Measurements from ENCODE around the gene PTK7. TPM values are rescaled to one million over a fixed set of nuclear protein-coding genes. Genes with fewer than 3 reads are reported as not detected.

PTK7 gene
- total RNA-seq, 2 experiments from 2014 or later = 13.0 to 18.5 TPM

DNA sequence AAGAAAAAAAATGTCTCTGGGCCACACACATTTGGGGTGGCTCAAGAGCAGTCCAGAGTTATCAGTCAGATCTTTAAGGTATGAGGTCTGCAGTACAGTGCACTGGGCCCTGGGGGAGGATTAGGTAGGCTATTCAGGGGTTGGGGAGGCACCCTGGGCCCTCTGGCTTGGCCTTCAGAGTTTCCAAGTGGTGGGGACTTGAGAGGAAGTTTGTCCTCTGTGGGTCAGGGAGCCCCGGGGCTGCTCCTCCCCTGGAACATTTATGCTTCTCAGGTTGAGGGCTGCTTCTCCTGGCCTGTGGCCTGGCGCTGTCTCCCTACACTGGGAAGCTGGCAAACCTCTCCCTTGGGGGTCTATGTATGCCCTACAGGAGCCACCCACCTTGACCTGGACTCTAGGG, 46.0 kb downstream of the PTK7 start:
- Histone ChIP-seq H4K20me1 (ENCODE audit: insufficient read depth, low read length) (no peaks in the 10 kb centered on the region), H3K36me3 (ENCODE audit: insufficient read depth, low read length) (no peaks in the 10 kb centered on the region), H3K4me2 (ENCODE audit: low read length) (no peak overlapping the region), H3K4me1 (ENCODE audit: insufficient read depth, low read length, poor library complexity, severe bottlenecking) (no peaks in the 10 kb centered on the region), H2AFZ (ENCODE audit: low read length) (no peak overlapping the region), H3K79me2 (ENCODE audit: insufficient read depth, low read depth, low read length) (no peaks in the 10 kb centered on the region), H3K27ac (ENCODE audit: low read depth, low read length, poor library complexity, severe bottlenecking) (no peak overlapping the region), H3K4me3 (ENCODE audit: low read depth, low read length, poor library complexity, severe bottlenecking) (no peak overlapping the region), H3K9me3 (ENCODE audit: low read length) (no peaks in the 10 kb centered on the region), H3K9me2 (ENCODE audit: insufficient read depth, low read length) (no peaks in the 10 kb centered on the region)
- no TSS peak for BruUV-seq (replicated peaks)
- ChIA-PET CTCF (ENCODE audit: unreplicated experiment) (no interaction called here), POLR2A (no interaction called here)
- no peak for DNase-seq (ENCODE audit: low spot score)
- intact Hi-C loops (cut with micrococcal nuclease; ENCODE audit: unreplicated experiment) = no loop called here
- TF ChIP-seq EZH2phosphoT487 (IDR thresholded peaks at IDR 0.05; ENCODE audit: borderline replicate concordance, low read depth, low read length) = no peak
- TF ChIP-seq, protein P1, sequence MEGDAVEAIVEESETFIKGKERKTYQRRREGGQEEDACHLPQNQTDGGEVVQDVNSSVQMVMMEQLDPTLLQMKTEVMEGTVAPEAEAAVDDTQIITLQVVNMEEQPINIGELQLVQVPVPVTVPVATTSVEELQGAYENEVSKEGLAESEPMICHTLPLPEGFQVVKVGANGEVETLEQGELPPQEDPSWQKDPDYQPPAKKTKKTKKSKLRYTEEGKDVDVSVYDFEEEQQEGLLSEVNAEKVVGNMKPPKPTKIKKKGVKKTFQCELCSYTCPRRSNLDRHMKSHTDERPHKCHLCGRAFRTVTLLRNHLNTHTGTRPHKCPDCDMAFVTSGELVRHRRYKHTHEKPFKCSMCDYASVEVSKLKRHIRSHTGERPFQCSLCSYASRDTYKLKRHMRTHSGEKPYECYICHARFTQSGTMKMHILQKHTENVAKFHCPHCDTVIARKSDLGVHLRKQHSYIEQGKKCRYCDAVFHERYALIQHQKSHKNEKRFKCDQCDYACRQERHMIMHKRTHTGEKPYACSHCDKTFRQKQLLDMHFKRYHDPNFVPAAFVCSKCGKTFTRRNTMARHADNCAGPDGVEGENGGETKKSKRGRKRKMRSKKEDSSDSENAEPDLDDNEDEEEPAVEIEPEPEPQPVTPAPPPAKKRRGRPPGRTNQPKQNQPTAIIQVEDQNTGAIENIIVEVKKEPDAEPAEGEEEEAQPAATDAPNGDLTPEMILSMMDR (conservative IDR thresholded peaks at IDR 0.05; ENCODE audit: low read length) = no peak

DNA sequence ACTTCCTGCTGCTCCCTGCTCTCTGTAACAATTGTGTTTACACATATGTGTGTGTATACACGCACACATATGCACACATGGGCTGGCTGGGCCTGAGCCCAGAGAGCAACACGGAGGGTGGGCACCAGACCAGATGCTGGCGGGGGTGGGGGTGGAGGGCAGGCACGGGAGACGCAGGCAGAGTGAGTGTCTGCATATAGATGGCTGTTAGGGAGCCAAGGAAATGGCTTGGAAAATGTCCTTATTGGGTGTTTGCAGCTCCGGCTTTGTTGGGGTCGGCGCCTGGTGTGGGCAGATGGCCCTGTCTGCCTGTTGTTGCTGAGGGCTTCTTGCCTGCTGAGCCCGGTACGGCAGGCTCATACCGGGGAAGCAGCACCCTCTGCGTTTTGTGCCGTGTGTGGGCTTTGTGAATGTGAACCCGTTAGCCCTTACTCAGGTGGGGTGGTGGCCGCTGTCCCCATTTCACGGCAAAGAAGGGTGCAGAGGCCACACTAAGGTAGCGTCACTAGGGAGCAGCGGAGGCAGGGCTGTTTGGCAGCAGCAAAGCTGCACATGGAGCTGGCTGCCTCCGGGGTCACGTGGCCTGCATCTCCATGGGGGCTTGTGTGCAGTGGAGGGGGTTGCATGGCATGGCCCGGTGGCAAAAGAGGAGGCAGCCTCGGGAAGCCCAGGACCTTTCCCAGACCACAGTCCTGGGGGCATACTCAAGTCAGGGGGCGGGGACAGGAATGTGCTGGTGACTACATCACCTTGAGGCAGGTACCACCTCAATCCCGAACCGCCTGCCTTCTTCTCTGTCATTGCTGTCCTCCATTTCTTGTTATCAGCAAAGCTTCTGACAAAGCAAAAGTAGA, 47.6 kb downstream of the PTK7 start:
- H3K79me2 ChIP-seq (ENCODE audit: insufficient read depth, low read depth, low read length) = no peaks in the 10 kb centered on the region
- no peaks in the 10 kb centered on the region for H3K36me3 ChIP-seq (ENCODE audit: insufficient read depth, low read length)
- H3K4me2 ChIP-seq (ENCODE audit: low read length) = no peak overlapping the region
- TF ChIP-seq, protein P1 (conservative IDR thresholded peaks at IDR 0.05; ENCODE audit: low read length) = no peak
- TF ChIP-seq EZH2phosphoT487 (IDR thresholded peaks at IDR 0.05; ENCODE audit: borderline replicate concordance, low read depth, low read length) = no peak
- POLR2A ChIA-PET = interaction anchor here (0.6 kb wide), 1 partner anchor 679 kb away, joined by 4 read pairs; no protein-coding TSS in a partner anchor
- intact Hi-C loops (cut with micrococcal nuclease; ENCODE audit: unreplicated experiment) = no loop called here
- DNase-seq (ENCODE audit: low spot score) = no peak
- H3K4me1 ChIP-seq (ENCODE audit: insufficient read depth, low read length, poor library complexity, severe bottlenecking) = no peaks in the 10 kb centered on the region
- H3K27ac ChIP-seq (ENCODE audit: low read depth, low read length, poor library complexity, severe bottlenecking) = no peak overlapping the region
- BruUV-seq (replicated peaks) = no TSS peak
- no peak overlapping the region for H3K4me3 ChIP-seq (ENCODE audit: low read depth, low read length, poor library complexity, severe bottlenecking)
- H3K9me3 ChIP-seq (ENCODE audit: low read length) = no peaks in the 10 kb centered on the region
- CTCF ChIA-PET (ENCODE audit: unreplicated experiment) = no interaction called here
- no peaks in the 10 kb centered on the region for H4K20me1 ChIP-seq (ENCODE audit: insufficient read depth, low read length)
- no peak overlapping the region for H2AFZ ChIP-seq (ENCODE audit: low read length)
- H3K9me2 ChIP-seq (ENCODE audit: insufficient read depth, low read length) = no peaks in the 10 kb centered on the region

DNA sequence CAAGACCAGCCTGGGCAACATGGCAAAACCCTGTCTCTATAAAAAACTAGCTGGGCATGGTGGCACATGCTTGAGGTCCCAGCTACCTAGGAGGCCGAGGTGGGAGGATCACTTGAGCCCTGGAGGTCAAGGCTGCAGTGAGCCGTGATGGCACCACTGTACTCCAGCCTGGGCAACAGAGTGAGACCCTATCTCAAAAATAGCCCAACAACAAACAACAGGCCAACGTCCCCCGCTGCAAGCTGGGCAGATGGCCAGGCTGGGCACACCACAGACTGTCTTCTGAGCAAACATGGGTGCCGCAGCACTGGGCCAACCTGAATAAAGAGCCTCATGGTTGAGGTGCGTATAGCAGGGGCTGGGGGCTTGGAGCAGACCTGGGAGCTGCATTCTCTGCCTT, 48.4 kb downstream of the PTK7 start:
- Histone ChIP-seq H4K20me1 (ENCODE audit: insufficient read depth, low read length) (no peaks in the 10 kb centered on the region), H3K4me3 (ENCODE audit: low read depth, low read length, poor library complexity, severe bottlenecking) (no peak overlapping the region), H3K9me3 (ENCODE audit: low read length) (no peaks in the 10 kb centered on the region), H3K4me2 (ENCODE audit: low read length) (no peak overlapping the region), H3K9me2 (ENCODE audit: insufficient read depth, low read length) (no peaks in the 10 kb centered on the region), H2AFZ (ENCODE audit: low read length) (no peak overlapping the region), H3K36me3 (ENCODE audit: insufficient read depth, low read length) (no peaks in the 10 kb centered on the region), H3K79me2 (ENCODE audit: insufficient read depth, low read depth, low read length) (no peaks in the 10 kb centered on the region), H3K4me1 (ENCODE audit: insufficient read depth, low read length, poor library complexity, severe bottlenecking) (no peaks in the 10 kb centered on the region), H3K27ac (ENCODE audit: low read depth, low read length, poor library complexity, severe bottlenecking) (no peak overlapping the region)
- no TSS peak for BruUV-seq (replicated peaks)
- ChIA-PET CTCF (ENCODE audit: unreplicated experiment) (interaction anchor here (0.6 kb wide), 1 partner anchor 635 kb away, joined by 3 read pairs; no protein-coding TSS in a partner anchor), POLR2A (no interaction called here)
- DNase-seq (ENCODE audit: low spot score) = no peak
- TF ChIP-seq EZH2phosphoT487 (IDR thresholded peaks at IDR 0.05; ENCODE audit: borderline replicate concordance, low read depth, low read length) = no peak
- TF ChIP-seq, protein P1 (conservative IDR thresholded peaks at IDR 0.05; ENCODE audit: low read length) = no peak
- intact Hi-C loops (cut with micrococcal nuclease; ENCODE audit: unreplicated experiment) = no loop called here

Data from OCI-LY7 (cell line).